GM12892 (cell line): ENCODE results near the gene CPE.

Source experiments
- POLR2A ChIP-seq: IDR thresholded peaks from 2 replicates; pipeline ENCODE4 v1.6.1; 2011; ENCODE audit warnings: low read depth, low read length, control low read depth
- POLR2AphosphoS5 ChIP-seq: IDR thresholded peaks from 2 replicates; pipeline ENCODE4 v1.6.1; 2011; ENCODE audit warnings: low read depth, low read length, control low read depth

DNA sequence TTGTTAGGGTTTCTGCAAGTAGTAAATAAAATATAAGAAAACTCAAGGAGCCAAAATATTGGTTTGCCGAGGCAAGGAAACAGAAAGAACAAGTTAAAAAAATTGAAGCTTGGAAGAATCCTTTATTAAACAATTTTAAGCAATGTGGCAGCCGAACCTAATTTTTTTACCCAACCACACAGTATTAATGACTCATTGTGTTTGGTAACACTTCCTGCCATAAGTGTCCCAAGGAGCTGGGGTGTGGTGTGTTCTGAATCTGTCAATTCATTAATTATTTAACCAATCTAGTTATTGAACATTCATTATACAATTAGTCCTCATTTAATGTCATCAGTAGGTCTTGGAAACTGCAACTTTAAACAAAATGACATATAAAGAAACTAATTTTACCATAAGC lies 19.3 kb upstream of the CPE start:
- TF ChIP-seq POLR2AphosphoS5 (no peak), POLR2A (no peak)
